GM19468 (cell line): Measurements from ENCODE around the gene OR4K5.
"Not testable (repeated sequence)": the region's sequence is repeated elsewhere in the genome, so short reads cannot be mapped to it uniquely, and the experiment has no call there.

Experiments used
- ATAC-seq: cut with Tn5 transposase; IDR thresholded peaks from one replicate; pipeline ENCODE4 v1.9.1; 2021; ENCODE audit warnings: mild to moderate bottlenecking, moderate library complexity, moderate number of reproducible peaks; ENCODE audit not compliant: unreplicated experiment; ENCODE audit errors: extremely low read depth

Gene OR4K5, protein sequence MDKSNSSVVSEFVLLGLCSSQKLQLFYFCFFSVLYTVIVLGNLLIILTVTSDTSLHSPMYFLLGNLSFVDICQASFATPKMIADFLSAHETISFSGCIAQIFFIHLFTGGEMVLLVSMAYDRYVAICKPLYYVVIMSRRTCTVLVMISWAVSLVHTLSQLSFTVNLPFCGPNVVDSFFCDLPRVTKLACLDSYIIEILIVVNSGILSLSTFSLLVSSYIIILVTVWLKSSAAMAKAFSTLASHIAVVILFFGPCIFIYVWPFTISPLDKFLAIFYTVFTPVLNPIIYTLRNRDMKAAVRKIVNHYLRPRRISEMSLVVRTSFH

DNA sequence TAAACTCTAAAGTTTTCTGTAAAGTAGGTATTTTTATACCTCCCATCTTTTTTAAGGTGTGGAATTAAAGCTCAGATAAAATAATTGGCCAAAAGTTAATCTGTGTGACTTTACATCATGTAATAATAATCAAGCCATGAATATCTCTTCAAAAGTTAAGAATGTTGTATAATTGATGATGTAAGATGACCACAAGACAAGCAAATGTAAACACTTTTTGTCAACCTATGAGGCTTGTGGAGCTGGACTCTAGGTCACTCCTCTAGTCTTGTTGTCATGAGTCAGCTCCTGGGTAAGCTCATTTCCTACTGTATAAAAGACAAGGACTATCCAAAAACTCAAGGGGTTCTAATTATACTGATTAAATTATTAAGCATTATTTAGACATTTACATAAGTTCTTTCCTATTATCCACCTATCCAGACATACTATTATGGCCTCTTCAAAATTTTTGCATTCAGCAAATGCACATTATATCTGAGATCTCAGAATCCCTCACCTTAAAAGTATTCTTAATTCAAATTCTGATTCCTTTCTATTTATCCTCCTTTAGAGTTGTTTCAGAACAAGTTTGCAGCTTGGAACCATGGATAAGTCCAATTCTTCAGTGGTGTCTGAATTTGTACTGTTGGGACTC, at the start of gene OR4K5:
Gene OR4K5 (plus strand): TSS at position 587 of the 637 bp plus-strand sequence. CDS start 0 bp downstream, at position 587.
- no peak for ATAC-seq

DNA sequence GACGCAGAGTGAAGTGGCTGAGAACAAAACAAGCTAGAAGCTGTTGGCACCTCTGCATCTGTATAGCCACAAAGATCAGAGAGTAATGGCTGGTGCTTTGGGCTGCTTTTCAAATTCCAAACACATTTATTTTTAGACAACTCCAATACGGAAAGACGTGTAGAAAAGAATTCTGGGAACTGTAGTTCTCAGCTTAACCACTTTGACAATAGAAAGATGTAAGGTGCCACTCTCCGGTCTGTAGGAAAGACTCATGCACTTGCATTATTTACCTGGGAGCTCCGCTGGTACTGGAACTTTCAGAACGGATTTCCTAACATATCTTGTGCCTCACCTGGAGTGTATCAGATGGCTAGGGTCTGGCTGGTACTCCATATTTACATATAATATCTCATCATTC, 47.2 kb upstream of the OR4K5 start:
- ATAC-seq, result no peak

DNA sequence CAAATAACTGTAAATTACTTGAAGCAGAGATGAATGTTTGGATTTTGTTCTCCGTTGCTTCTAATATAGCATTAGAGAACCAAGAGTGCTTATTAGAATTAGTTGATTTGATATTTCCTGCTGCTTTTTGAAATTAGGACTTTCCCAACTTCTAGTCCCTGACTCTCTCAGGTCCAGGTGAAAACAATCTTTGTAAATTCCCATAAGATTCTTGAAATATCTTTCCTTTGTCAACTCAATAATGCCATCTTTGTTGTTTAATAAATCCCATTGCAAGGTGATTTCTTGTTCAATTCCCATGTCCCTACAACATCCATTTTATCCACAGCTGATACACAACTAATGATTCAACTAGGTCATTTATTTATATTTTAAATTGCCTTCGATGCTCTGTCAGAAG, 45.6 kb upstream of the OR4K5 start, which contains the start of gene OR4K2:
Gene OR4K2 (plus strand): TSS at position 301 of the 400 bp plus-strand sequence. CDS start 1,126 bp downstream, outside the sequence.
- ATAC-seq, result no peak

DNA sequence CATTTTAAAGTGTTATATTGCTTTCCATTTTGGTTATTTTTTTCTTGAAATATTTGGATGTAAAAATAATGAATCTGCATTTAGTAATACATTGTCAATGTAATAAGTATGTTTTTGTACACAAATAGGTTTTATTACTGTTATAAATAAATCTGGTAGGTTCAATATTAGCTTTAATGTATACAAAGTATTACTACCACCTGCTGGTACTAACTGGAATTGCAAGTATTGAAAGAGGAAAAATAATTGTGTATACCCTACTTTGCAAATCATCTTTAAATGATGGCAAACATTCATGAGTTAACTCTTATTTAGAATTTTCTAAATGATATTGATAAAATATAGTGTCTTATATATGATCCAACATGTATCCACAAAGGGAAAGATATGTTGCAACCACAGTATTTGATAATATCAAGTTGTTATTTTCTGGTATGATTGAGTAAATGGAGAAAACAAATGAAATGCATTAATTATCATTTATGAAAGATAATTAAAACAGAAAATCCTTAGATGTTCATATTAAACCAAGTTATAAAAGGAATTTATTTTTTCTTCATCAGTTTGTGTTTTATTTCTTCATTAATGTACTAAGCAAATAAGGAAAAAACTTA, 42.3 kb upstream of the OR4K5 start:
- no peak for ATAC-seq

DNA sequence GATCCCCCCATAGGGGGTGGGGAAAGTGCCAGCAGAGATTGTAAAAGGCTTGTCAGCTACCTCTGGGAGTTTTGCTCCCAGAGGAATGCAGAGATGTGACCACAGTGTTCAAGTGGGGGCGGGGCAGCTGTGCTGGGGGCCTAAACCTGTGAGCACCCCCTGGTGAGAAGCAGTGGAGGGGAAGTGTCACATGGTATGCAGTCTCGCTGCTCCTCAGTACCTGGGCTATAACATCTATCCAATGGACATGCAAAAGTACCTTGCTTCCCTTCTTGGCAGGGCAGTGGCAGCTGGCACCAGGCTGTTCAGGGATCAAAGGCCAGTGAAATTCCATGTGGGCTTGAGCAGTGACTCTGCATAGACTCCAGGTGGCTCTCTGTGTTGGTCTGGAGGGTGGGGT, 25.1 kb upstream of the OR4K5 start:
- no peak for ATAC-seq

DNA sequence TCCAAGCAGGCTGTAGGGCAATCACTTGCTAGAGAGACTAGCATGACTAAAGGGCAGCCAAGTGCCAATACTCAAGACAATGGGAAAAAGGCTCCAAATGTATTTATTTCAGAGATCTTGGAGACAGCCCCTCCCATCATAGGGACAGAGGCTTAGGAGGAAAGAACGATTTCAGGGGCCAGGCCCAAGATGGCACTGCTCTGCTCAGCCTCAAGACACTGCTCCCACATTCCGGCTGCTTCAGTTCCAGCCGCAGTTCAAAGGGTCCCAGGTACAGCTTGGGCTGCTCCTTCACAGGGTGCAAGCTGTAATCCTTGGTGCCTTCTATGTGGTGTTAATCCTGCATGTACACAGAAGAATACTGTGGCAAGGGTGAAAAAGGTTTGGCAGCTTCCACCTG, 19.4 kb upstream of the OR4K5 start:
- ATAC-seq, result no peak

DNA sequence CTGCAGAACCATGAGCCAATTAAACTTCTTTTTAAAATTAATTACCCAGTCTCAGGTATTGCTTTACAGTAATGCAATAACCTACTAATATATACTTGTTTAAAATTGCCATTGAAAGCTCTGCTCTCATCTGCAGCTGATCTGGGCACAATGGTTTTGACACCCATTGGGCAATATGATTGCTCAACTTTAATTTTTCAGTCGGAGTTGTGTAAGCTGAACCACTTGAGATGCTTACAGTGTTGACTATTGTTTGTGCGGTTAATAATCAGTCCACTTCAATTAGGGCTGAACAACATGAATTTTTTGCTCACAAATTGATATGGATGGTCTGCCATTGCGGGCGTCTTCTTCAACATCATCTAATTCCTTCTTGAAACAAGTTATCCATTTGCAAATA, 18.0 kb upstream of the OR4K5 start:
- ATAC-seq, result no peak

DNA sequence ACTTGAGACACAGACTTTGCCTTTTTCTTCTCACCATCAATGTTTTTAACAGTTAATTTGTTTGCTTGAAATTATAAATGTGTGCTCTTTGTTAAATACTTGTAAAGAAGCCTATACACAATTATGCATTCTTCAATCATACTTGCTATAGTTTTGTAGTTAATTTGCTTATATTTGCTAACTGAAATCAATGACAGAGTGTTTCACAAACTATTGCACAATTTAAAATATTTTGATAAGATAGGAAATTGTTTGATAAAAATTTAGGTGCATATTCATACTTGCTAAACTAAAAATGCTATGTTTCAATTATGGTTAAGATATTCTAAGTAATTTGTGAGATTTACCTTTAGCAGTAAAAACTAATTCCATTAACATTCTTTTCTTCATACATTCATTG, 13.7 kb upstream of the OR4K5 start:
- no peak for ATAC-seq

DNA sequence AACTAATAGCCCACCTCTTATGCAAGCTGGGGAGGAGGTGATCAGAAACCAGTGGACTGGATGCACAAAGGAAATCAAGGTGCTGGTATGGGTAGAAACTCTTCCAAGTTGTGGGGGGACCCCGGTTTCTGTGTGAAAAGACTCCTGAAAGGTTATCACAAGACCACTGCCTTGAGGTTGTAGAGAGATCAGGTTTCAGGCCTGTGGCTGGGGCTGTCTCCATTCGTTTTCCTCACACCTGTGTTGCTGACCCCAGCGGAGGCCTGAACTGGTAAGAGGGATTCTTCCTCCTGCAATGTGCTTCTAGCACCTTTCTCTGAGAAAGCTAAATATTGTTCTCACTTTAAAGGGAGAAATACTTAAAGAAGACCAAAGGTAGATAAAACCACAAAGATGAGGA, 9.3 kb upstream of the OR4K5 start:
- no peak for ATAC-seq

DNA sequence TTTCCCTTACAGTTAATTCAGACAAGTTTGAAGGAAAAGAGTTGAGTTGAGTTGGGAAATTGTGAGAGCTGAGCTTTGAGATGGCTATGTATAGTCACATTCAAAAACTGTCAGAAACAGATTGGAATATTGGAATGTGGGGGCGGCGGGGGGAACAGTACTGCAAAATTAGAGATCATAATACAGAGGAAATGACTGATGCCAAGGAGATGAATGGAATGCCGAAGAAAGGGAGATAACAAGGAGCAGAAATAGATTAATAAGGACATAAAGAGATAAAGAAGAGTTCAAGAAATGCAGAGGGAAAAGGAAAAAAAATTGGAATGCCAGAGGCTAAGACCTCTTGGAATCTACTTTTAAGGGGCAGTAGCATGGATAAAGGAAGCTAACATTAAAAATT, 3.2 kb upstream of the OR4K5 start:
- ATAC-seq, result no peak

DNA sequence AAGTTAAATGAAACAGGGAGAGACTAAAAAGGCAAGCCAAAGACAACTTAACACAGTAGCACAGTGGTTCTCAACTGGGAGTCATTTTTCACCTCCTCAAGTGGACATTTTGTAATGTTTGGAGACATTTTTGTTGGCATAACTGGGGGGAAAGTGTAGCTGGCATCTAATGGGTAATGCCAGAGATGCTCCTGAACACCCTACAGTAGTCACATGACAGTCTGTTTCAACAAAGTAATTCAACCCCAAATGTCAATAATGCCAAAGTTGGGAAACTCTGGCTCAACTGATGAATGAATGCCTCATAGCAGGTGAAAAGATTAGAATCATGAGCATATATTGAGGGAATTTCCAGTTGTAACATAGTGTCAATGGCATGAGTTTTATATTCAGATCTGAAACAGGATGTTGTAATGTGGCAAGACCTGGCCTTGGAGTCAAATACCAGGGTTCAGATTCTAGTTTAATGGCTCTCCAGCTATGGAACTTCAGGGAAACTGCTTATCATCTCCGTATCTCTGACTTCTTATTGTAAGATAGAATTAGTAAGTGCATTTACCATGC, 2.4 kb upstream of the OR4K5 start:
- no peak for ATAC-seq

DNA sequence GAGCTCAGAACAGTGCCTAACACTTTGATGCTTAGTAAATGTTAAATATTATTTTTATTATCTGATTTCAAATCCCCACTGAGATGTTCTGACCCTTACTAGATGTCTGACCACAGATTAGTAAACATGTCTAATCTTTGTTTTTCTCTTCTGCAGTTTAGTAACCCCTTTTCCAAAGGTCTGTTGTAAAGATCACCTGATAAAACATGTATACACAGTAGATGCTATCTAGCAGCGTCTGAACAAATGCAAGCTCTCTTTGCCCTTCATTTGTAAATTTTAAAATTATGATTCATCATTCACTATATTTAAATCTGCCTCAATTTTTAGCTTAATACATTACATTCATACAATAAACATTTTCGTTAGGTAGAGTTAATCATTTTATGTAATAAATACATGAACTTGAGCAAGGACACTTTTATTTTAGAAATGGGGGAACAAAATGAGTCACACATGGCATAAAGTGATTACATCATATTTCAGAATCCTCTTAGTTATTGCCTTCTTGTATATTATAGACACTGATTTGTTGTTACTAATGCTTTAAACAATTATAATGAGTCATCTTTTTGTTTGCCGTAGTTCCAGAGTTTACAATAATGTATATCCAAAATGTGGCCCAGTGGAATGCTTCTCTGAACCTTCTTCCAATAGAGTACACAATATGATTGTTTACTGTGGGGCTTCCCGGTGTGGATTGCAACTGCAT, 1.7 kb upstream of the OR4K5 start:
- no peak for ATAC-seq

DNA sequence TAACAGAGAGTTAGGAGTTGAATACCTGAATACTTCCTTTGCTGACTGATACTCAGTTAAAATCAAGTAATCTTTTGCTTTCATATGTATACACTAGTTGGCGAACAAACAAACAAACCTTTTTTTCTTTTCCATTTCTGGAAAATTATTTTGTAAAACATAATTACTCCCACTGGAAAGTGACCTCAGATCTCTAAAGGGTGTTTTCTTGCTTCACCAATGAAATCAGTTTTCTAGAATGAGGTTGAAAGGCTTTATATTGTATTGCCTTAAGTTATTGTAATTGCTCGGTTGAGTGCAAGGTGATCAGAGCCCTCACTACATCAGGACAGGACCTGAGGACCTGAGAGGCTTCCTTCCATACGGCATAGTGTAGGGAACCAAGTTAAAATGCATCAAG, 10.2 kb downstream of the OR4K5 start, which contains the start of gene OR4K1:
Gene OR4K1 (plus strand): TSS at position 301 of the 400 bp plus-strand sequence. CDS start 4,750 bp downstream, outside the sequence.
- ATAC-seq, result no peak

DNA sequence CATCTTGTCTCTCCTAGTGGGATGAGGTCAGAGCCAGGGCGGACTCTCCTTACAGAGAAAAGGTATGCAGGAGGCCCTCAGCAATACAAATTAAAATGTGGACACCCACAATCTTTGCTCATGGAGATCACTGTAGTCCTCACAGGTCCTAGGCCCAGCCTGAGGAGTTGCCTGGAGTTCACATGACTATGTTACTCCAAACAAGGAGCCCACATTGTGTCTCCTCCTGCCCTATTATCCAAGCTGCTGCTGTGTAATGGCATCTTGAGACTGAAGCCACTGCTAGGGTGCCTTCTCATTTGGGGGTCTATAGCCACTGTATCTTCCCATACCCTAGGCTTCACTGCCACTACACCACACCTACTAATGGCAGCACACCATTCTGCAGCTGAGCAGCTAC, 21.3 kb downstream of the OR4K5 start:
- ATAC-seq, result no peak

DNA sequence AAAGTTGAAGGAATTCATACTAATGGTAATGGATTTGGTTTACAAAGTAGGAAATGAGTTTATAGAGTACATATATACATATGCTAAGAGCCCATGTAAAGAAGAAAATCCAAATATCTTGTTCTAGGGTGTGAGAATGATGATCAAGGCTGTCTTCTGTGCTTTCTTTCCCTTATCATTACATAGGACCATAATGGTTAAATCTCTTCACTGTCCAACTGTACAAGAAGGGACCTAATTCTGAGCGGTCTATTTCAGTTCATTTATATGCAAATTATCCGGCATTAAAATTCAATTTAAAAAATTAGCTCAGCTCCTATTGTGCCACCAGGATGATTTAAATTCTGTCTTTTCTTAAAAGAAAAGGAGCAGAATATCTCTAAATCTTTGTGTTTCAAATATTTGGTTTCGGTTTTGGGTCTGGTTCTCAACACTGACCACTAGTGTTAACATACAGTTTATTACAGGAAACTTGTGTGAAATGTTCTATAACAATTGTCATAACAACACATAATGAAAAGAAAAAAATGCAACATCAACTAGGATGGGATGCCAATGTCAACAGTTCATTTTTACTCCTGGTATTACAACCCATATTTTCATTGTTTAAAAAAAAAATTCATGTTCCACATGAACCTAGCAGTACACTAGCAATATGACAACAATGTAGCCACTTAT, 27.1 kb downstream of the OR4K5 start:
- no peak for ATAC-seq

DNA sequence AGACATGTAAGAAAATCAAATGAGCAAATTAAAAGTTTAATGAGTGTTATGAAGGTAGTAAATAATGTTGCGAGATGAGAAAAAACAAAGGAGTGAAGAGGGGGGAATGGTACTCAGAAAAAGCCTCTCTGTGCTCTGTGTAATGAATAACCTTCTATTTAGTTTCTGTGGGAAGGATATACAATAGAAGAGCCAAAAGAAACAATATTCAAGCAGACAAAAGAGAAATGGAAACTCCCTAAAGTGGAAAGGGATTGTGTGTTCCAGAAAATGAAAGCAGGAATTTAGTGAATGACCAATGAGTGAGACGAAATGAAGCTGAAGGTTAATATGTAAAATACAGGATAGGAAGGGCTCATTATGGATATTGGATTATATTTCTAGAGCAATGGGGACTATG, 28.8 kb downstream of the OR4K5 start:
- ATAC-seq, result no peak

DNA sequence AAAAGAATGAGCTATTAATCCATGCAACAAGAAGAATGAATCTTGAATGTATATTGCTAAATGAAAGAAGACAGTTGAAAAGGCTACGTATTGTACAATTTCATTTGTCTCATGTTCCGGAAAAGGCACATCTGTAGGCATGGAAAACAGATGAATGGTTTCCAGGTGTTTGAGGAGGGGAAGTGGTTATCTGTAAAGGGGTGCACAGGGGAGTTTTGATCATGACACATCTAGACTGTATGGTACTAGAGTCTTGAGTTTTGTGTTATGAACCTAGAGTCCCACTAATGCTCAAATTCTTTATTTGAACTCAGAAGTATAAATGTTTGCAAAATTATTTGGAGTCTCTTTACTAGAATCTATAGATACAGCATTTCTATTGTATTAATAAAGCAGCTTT, 49.3 kb downstream of the OR4K5 start:
- ATAC-seq, result not testable (repeated sequence)
